NCI-H526 (cell line): ENCODE results near the gene IDH2.
A peak's percentile ranks its signal among the peaks of the same experiment; 100 is the strongest.

Source experiments
- DNase-seq, 2 experiments: peaks; one replicate each; lab custom pipeline; 2025; lab: John Stamatoyannopoulos, UW

The IDH2 gene

DNA sequence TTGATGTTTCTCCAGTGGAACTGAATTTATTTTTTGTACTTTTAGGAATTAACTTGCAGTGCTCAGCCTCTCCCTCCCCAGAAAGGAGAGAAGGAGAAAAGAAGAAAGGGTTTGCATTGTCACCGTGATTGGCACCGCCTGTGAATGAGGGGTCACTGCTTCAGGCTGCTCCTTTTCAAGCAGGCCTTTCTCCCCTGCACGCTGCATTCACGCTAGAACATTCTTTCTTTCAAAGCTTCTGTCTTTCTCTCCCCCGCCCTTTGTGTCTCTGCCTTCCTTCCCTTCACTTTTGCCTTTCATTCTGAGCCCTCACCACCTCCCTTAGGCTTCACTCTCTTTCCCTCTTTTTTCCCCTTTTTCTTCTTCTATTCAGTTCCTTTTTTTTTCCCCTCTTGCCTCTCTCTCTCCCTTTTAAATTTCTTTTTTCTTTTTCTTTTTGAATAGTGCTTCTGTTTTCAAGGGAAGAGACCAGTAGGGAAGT is 58.7 kb downstream of the IDH2 start:
- DNase-seq, result no peak

DNA sequence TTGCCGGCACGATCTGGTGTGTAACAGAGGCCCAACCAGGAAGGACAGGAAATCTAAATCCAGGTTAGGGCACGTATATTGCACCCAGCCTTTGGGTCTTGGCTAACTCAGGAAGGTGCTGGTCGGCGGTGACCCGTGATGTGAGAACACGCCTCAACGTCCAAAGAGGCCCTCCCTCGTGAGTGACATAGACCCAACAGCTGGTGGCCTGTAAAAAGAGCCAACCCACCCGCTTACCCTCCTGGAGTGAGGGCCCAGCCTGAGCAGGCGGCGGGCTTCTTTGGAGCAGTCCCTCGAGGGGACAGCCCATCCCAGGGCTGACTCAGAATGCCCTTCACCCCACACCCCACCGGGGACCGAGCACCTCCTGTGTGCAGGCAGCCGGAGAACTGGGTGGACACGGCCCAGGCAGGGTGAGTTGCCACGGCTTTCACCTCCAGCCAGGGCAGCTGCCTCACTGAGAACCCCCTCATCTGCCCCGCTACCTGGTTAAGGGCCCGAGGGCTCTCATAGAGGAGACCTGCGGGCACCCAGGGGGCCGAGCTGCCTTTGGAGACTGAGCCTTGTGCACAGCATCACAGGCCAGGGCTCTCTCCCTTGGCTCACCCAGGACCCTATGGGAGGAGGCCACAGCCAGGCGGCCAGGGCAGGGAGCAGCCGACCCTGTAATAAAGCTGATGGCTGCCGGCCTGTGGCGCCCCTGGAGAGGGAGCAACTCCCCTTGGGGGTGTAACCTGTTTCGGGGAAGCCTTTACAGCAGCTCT is 59.3 kb downstream of the IDH2 start:
- DNase-seq, result no peak

DNA sequence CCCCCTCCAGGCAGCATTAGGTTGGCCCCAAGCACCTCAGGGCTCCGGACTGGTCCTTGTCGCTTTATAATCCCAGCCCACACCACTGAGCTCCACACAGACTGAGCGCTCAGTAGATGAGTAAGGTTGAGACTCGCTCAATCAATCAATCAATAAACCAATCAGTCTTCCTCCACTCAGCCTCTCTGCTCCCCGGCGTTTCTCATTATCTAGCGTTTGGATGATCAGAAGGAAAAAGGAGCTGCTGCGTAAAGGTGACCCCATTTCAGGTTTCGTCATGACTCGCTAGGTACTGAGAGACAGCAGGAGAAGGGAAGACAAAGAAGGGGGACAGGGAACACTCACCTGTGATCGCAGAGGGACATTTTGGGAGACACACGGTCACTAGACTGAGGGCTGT is 59.9 kb downstream of the IDH2 start:
- DNase-seq, result no peak

DNA sequence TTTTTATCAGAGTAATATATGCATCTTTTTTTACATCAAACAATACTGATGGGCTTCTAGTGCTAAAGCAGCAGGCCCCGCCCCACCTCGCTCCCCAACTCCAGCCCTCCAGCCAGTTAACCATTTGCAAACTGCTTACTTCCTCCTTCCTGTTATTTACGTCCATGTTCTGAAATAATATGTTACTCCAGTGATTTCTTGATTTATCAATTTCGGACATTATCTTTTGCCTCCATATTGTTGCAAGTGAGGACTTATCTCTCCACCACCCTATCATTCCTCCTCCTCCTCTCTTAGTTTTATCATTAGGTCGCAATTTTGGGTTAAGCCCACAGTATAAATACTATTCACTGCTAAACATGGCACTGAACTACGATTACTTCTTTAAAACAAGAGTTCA is 61.6 kb downstream of the IDH2 start:
- DNase-seq, result peak in 1 of 2 experiments; percentile 27

DNA sequence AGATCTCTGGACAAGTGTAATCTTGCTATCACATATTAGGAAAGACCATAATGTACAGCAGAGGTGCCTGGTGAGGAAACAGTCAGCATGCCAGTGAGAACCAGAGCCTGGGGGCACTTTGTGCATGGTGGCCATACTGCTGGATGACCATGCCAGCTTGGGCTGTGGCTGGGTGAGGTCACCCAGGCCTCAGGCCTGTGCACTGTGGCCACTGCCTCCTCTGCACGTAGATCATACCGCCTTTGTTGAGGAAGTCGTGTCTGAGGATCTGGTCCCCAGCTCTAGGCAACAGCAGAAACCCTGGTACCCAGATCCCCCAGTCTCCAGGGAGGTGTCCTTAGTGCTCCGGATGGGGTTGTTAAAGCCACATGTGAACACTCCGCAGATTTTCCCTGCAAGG is 62.3 kb downstream of the IDH2 start:
- DNase-seq, result no peak

DNA sequence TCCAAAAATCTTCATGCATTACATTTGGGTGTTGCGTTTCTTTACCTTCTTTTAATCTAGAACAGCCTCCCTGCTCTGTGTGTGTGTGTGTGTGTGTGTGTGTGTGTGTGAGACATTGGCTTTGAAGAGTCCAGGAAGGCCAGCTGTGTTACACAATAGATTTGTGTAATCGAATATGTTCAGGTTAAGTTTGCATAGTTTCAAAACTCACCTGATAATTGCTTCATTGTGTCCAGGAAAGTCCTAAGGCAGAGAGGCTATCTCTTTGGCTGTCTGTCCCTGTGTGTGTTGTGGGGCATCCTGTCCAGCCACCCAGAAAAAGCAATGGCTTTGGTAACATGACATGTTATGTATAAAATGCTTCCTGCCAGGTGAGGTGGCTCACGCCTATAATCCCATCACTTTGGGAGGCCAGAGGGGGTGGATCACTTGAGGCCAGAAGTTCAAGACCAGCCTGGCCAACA is 63.6 kb downstream of the IDH2 start:
- DNase-seq, result peak; percentile 16 to 55

DNA sequence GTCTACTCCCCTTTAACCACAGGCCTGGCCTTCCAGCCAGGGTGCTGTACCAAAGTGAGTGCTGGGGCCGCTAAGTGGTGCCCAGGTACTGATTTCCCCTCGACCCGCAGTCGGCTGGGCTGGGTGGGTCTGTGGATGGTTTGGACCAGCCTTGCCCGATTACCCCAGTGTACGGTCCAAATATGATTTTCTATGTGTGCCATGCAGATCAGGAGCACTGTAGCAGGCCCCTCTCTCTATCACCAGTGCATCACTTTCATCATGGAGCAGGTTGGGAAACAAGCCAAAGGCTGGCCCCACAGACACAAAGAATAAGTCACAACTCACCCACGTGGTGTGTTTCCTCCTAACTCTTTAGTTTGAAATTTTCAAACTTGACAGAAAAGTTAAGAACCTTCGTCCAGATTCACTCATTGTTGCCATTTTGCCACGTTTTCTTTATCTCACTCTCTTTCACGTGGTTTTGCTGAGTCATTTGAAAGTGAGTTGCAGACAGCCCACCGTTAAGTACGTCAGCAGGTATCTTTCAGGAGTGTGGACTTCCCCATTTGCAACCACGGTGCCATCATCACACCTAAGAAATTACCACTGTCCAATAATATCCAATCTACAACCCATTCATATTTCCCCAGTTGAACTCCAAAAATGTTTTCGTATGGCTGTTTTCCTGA is 64.2 kb downstream of the IDH2 start:
- DNase-seq, result no peak

DNA sequence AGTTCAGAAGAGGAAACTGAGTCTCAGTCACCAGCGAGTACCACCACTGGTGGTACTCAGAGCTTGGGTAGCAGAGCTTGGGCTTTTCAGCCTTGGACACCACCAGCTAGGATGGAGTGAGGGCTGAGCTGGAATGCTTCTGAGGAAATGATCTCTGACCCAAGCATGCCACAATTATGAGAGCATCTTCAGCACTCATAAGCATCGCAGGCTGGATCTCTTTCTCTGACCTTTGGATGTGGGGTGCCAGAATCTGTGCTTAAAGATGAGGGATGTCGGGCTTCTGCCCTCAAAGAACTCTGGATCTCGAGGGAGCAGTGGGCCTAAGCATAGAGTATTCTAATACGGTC is 64.8 kb downstream of the IDH2 start:
- DNase-seq, result no peak

DNA sequence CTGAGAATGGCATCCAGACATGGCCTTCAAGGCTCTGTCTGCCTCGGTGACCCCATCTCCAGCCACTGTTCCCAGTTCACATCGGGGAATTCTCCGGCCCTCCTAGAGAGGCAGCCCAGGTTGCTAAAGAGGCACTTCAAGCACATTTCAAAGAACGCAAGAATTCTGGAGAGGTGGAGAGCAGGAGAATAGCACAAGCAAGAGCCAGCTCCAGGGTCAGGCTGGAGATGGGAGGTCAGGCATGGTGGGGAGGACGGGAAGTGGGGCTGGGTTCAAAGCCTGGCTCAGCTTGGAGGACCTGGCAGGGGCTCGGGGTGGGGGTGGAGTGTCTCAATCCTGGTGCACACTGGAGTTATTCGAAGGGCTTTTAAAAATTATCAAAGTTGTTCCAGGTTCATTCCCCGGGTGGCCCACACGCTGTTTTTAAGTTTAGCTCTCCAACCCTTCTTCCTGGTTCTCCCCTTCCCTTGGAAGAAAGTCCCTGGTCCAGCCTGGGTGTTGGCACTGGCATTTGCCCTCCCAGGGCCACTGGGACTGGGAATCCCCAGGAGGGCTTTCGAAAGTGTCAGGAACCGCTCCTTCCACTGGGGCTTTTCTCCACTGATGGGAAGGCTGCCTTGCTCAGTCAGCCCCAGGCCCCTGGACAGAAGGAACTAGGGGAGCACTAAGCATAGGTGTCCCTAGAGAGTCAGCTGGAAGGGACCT is 65.3 kb downstream of the IDH2 start:
- no peak for DNase-seq

DNA sequence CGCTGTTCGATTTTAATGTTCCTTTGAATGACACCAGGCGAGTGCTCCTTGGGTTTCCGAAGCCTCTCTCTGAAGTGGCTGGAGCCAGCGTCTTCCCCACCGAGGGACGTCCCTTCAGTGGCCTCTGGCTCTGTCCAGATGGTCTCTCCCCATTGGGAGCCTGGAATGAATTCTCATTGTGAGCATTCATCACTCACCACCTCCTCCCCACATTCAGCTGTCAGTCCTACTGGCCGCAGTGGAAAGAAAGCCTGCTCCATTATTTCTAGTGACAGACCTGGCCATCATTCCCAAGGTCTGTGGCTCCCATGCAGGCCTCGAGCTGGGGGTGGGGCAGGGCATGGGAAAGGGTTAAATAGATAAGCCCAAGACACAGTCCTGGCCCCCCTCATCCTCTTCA is 65.9 kb downstream of the IDH2 start:
- DNase-seq, result no peak

DNA sequence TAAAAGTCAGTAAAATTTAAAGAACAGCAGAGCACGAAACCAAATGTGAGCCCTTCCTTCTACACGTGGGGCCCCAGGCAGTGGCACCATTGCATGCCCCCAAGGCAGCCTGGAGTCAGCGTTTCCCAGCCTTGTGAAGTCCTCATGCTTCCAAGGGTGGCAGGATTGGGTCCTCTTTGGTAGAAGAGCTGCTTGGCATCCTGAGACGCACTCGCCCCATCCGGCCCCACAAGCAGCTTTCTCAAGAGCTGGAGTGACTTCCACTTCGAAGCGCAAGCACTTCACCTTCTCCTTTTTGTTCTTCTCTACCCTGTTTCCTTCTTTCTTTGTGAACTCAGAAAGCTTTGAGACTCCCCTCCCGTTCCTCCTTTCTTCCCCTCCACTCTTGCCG is 66.4 kb downstream of the IDH2 start:
- DNase-seq, result peak in 1 of 2 experiments; percentile 77

DNA sequence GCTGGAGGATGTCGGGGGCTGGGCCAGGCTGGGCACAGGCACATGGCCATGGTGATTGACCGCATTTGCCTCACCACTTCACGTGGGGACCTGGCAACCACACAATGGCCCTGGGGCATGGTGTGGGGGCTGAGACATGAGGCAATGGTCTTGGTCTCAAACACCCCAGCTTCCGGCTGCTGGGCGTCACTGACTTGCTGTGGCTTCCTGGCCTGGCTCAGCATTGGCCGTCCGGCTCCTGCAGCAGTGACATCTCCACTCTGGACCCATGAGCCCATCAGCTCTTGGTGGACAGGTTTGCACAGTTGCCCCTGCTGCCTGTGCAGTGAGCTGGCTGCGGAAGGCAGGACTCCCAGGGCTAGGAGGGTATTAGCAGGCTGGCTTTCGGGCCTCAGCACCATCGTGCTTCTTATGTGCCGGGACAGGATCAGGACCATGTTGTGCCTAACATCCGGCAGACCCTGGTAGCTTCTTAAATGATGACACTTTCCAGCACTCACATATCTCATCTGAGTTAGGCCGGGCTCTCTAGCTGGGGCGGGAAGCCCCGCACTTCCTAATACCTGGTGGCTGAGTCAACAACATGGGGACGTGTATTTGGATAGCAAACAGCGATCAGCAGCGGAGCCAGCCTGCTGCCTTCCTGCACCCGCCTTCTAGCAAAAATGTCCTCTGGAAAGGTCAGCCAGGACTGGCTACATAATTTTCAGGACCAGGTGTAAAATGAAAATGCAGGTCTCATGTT is 67.0 kb downstream of the IDH2 start:
- DNase-seq, result peak; percentile 69 to 86

DNA sequence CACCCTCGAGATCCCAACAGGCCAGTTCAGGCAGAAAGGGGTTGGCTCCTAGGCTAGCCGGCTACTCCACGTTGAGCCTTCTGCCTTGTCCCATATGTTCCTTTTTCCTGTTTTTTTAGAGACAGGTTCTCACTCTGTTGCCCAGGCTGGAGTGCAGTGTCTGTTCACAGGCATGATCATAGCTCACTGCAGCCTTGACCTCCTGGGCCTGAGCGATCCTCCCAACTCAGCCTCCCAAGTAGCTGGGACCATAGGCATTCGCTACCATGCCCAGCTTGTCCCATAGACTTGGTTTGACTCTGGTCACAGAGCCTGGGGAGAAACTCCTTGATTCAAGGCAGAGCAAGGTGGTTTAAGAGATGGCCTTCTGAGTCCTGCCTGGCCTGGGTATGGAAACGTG is 68.8 kb downstream of the IDH2 start:
- no peak for DNase-seq
